Glutamatergic neuron (in vitro differentiated cells): ENCODE data around the gene RPS27L. TPM values are rescaled to one million over a fixed set of nuclear protein-coding genes. Genes with fewer than 3 reads are reported as not detected.

Source experiments
- DNase-seq: peaks from one replicate; pipeline ENCODE4 v3.0.0; 2022
- H3K27ac Mint-ChIP-seq: one replicate; pipeline ENCODE4 v1.8.0; 2020; ENCODE audit warnings: mild to moderate bottlenecking, mixed read lengths, inconsistent platforms; ENCODE audit not compliant: unreplicated experiment
- H3K27me3 Mint-ChIP-seq: one replicate; pipeline ENCODE4 v1.8.0; 2020; ENCODE audit warnings: mild to moderate bottlenecking, moderate library complexity, mixed read lengths, inconsistent platforms; ENCODE audit not compliant: unreplicated experiment
- H3K36me3 Mint-ChIP-seq: one replicate; pipeline ENCODE4 v1.8.0; 2020; ENCODE audit warnings: mild to moderate bottlenecking, mixed read lengths, inconsistent platforms; ENCODE audit not compliant: unreplicated experiment
- H3K4me1 Mint-ChIP-seq: one replicate; pipeline ENCODE4 v1.8.0; 2020; ENCODE audit warnings: mild to moderate bottlenecking, low read depth, mixed read lengths, inconsistent platforms; ENCODE audit not compliant: unreplicated experiment
- H3K4me3 Mint-ChIP-seq: one replicate; pipeline ENCODE4 v1.8.0; 2020; ENCODE audit warnings: mild to moderate bottlenecking, mixed read lengths, inconsistent platforms; ENCODE audit not compliant: unreplicated experiment
- H3K9me3 Mint-ChIP-seq: one replicate; pipeline ENCODE4 v1.8.0; 2020; ENCODE audit warnings: mild to moderate bottlenecking, moderate library complexity, mixed read lengths, inconsistent platforms; ENCODE audit not compliant: unreplicated experiment
- total RNA-seq: library from RNA; stranded (reverse); fragmentation: NEBNext Ultra II Directional; extraction: Animal tissue kit (Norgen Biotek cat#: 25700); gene quantifications from one replicate; pipeline ENCODE4 v1.2.1, GENCODE V29; 2021; ENCODE audit not compliant: unreplicated experiment
- TF ChIP-seq, protein P1 (sequence below): fragments of 200-600 bp; sonication (generic); IDR thresholded peaks from one replicate; pipeline ENCODE4 v1.5.0; 2021; ENCODE audit not compliant: partially characterized antibody, unreplicated experiment

Gene RPS27L
- total RNA-seq, 1 donor from 2014 or later = 128 TPM

DNA sequence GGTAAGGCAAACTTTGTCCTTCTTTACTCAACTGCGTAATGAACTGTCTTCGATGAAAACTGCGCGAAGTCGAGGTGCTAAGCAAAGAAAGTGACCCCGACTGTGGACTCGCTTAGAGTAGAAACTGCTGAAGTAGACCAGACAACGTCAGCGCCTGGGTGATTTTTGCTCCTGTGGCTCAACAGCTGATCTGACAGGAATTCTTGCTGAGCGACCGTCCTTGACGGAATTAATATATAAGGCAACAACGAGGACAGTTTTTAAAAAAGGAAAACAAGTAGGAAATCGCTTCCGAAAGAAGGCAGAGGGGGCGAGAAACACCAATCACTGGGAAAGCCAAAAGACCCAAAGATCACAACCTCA, 541 bp downstream of the RPS27L start:
- Mint-ChIP-seq H3K4me1 (peaks cover 2% of the 10 kb centered on the region), H3K36me3 (no peaks in the 10 kb centered on the region), H3K27me3 (peaks cover 5% of the 10 kb centered on the region), H3K4me3 (peak overlapping the region; percentile 100), H3K27ac (peak overlapping the region; percentile 98), H3K9me3 (peaks cover 10% of the 10 kb centered on the region)
- TF ChIP-seq, protein P1, sequence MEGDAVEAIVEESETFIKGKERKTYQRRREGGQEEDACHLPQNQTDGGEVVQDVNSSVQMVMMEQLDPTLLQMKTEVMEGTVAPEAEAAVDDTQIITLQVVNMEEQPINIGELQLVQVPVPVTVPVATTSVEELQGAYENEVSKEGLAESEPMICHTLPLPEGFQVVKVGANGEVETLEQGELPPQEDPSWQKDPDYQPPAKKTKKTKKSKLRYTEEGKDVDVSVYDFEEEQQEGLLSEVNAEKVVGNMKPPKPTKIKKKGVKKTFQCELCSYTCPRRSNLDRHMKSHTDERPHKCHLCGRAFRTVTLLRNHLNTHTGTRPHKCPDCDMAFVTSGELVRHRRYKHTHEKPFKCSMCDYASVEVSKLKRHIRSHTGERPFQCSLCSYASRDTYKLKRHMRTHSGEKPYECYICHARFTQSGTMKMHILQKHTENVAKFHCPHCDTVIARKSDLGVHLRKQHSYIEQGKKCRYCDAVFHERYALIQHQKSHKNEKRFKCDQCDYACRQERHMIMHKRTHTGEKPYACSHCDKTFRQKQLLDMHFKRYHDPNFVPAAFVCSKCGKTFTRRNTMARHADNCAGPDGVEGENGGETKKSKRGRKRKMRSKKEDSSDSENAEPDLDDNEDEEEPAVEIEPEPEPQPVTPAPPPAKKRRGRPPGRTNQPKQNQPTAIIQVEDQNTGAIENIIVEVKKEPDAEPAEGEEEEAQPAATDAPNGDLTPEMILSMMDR = no peak
- peak; percentile 21 for DNase-seq

- Mint-ChIP-seq H3K27me3 (peaks cover 5% of the 10 kb centered on the region), H3K27ac (peak overlapping the region; percentile 98), H3K4me3 (peak overlapping the region; percentile 100), H3K9me3 (peaks cover 10% of the 10 kb centered on the region), H3K4me1 (peaks cover 2% of the 10 kb centered on the region), H3K36me3 (no peaks in the 10 kb centered on the region)
- DNase-seq = no peak
- TF ChIP-seq, protein P1 = no peak
Measured at GRCh38 chr15:63156086-63156710, 1.1 kb downstream of the RPS27L start.

DNA sequence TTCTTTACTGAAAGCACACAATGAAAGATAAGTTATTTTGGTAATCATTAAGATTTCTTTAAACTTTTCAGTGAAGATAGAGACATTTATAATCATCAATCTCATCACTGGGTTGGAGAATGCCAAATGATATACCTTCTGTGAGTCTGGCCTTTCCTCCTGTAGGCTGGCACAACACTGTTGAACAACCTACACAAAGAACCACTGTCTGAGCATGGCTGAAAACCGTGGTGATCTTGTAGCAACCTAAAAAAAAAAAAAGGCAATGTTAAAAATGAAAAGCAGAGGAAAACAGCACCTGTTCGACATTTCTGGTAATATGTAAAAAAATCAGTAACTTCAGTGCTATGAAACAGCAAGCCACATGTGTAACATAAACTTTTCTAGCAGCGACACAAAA, 1.8 kb downstream of the RPS27L start:
- peaks cover 10% of the 10 kb centered on the region for H3K9me3 Mint-ChIP-seq
- TF ChIP-seq, protein P1 = no peak
- no peak for DNase-seq
- peak overlapping the region; percentile 52 for H3K27ac Mint-ChIP-seq
- H3K27me3 Mint-ChIP-seq = peaks cover 5% of the 10 kb centered on the region
- H3K4me3 Mint-ChIP-seq = peak overlapping the region; percentile 100
- H3K36me3 Mint-ChIP-seq = no peaks in the 10 kb centered on the region
- peaks cover 2% of the 10 kb centered on the region for H3K4me1 Mint-ChIP-seq

- Mint-ChIP-seq H3K4me3 (no peak overlapping the region), H3K27me3 (peaks cover 3% of the 10 kb centered on the region), H3K4me1 (peaks cover 2% of the 10 kb centered on the region), H3K36me3 (no peaks in the 10 kb centered on the region), H3K9me3 (peaks cover 3% of the 10 kb centered on the region), H3K27ac (no peak overlapping the region)
- TF ChIP-seq, protein P1 = no peak
- DNase-seq = no peak
Measured at GRCh38 chr15:63151665-63152064, 5.6 kb downstream of the RPS27L start.

DNA sequence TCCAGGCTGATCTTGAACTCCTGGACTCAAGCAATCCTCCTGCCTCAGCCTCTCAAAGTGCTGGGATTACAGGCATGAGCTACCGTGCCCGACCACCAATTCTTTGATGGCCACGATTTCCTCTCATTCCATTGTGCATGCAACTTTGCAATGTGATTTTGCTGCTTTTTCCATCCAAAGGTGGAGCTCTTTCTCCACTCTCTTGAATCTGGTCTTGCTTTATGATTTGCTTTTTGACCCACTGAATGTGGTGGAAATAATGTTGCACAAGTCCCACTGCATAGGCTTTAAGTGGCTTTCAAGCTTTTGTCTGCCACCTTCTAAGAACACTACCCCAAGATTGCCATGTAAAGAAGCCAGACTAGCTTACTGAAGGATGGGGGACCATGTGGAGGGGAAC, 10.6 kb downstream of the RPS27L start:
- H3K36me3 Mint-ChIP-seq = peaks cover 9% of the 10 kb centered on the region
- H3K9me3 Mint-ChIP-seq = no peaks in the 10 kb centered on the region
- TF ChIP-seq, protein P1 = no peak
- H3K4me1 Mint-ChIP-seq = no peaks in the 10 kb centered on the region
- no peak for DNase-seq
- H3K27me3 Mint-ChIP-seq = no peaks in the 10 kb centered on the region
- no peak overlapping the region for H3K4me3 Mint-ChIP-seq
- no peak overlapping the region for H3K27ac Mint-ChIP-seq
